ENCODE measurements around the gene DTX4.

DTX4 gene

DNA sequence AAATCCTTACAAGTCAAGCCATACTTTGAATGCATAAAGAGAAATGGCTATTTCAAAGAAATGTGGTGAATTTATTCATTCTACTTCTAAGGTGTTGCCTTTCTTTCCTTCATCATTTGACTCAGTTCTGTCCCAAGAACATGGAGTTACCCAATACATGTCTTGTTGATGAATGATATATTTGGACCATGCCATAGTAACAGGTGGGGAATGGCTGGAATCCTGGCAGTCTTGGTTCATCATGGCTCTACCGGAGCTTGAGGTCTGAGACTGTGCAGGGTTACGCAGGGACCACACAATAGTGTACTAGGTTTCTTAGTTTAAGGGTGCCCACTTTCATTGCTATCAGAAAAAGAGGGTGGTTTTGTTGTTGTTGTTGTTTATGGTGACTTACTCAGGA is 81.1 kb downstream of the DTX4 start:
- TF ChIP-seq, protein P1, sequence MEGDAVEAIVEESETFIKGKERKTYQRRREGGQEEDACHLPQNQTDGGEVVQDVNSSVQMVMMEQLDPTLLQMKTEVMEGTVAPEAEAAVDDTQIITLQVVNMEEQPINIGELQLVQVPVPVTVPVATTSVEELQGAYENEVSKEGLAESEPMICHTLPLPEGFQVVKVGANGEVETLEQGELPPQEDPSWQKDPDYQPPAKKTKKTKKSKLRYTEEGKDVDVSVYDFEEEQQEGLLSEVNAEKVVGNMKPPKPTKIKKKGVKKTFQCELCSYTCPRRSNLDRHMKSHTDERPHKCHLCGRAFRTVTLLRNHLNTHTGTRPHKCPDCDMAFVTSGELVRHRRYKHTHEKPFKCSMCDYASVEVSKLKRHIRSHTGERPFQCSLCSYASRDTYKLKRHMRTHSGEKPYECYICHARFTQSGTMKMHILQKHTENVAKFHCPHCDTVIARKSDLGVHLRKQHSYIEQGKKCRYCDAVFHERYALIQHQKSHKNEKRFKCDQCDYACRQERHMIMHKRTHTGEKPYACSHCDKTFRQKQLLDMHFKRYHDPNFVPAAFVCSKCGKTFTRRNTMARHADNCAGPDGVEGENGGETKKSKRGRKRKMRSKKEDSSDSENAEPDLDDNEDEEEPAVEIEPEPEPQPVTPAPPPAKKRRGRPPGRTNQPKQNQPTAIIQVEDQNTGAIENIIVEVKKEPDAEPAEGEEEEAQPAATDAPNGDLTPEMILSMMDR (IDR thresholded peaks at IDR 0.05; ENCODE audit: control insufficient read depth, insufficient read depth, low read depth, low read length, missing control alignments), result no peak
- no peak overlapping the region for H3K4me3 ChIP-seq (ENCODE audit: control insufficient read depth, low read depth, low read length)
- DNase-seq (ENCODE audit: low read depth), result no peak

DNA sequence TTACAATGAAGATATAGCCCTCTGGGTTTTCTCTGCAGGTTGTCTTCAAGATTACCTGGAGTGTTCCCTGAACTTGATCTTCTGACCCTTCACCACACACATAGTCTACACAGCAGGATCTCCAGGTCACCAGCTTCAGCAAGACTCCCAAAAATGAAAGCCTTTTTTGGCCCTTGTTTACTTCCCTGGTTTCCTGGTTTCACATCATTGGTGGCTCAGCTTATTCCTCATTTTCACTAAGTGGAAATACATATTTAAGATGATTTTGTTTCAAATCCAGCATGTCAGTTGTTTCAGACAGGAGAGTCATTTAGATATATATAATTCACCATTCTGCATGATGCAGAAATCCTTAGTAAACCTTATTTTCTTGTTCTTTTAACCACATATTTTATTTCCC is 82.4 kb downstream of the DTX4 start:
- no peak for DNase-seq (ENCODE audit: low read depth)
- H3K4me3 ChIP-seq (ENCODE audit: control insufficient read depth, low read depth, low read length), result no peak overlapping the region
- TF ChIP-seq, protein P1 (IDR thresholded peaks at IDR 0.05; ENCODE audit: control insufficient read depth, insufficient read depth, low read depth, low read length, missing control alignments), result no peak

DNA sequence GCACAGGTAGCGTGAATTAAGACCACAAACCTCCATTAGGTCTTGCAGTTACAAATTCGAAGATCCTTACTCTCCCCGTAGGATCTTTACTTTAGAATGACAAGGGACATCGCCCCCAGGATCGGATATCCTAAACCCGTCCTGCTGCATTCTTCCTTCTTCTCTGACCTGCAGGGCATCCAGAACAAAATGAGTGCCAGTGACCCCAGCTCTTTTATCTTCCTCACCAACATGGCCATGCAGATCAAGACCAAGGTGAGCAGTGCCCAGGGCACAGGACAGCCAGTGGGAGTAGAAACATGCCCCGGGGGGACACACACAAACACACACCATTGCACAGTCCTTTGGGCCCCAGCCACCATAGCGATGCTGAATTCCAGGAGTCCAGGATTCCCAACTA is 83.3 kb downstream of the DTX4 start:
- no peak for DNase-seq (ENCODE audit: low read depth)
- H3K4me3 ChIP-seq (ENCODE audit: control insufficient read depth, low read depth, low read length), result no peak overlapping the region
- TF ChIP-seq, protein P1 (IDR thresholded peaks at IDR 0.05; ENCODE audit: control insufficient read depth, insufficient read depth, low read depth, low read length, missing control alignments), result no peak
